GM23338 (cell line): Measurements from ENCODE around the gene ADGRD1. TPM values are rescaled to one million over a fixed set of nuclear protein-coding genes. Genes with fewer than 3 reads are reported as not detected.

ENCODE experiments used
- ATAC-seq: fragments of 200-7000 bp; cut with Tn5 transposase; 3 replicates; pipeline ENCODE4 v1.9.1; 2020
- DNase-seq: peaks from one replicate; pipeline ENCODE4 v3.0.0-alpha.2; 2015; ENCODE audit warnings: low spot score
- H2AFZ ChIP-seq: fragments of 200-600 bp; sonication (generic); 2 replicates; pipeline ENCODE4 v1.8.0; 2016; ENCODE audit warnings: antibody characterized with exemption, mild to moderate bottlenecking, moderate library complexity
- H3F3A ChIP-seq: fragments of 200-600 bp; sonication (generic); replicated peaks from 2 replicates; pipeline ENCODE4 v1.8.0; 2017; ENCODE audit warnings: antibody characterized with exemption, mixed run types, low read depth
- H3K27ac ChIP-seq: fragments of 200-600 bp; sonication (generic); 2 replicates; pipeline ENCODE4 v1.6.1; 2016; ENCODE audit warnings: low read depth
- H3K27me3 ChIP-seq: fragments of 200-600 bp; sonication (generic); 2 replicates; pipeline ENCODE4 v1.8.0; 2016; ENCODE audit warnings: mild to moderate bottlenecking, mixed run types, moderate library complexity; ENCODE audit not compliant: insufficient read depth
- H3K36me3 ChIP-seq: fragments of 200-600 bp; sonication (generic); 2 replicates; pipeline ENCODE4 v1.8.0; 2016; ENCODE audit warnings: mild to moderate bottlenecking; ENCODE audit not compliant: insufficient read depth
- H3K4me1 ChIP-seq: fragments of 200-600 bp; sonication (generic); 2 replicates; pipeline ENCODE4 v1.8.0; 2016; ENCODE audit warnings: mild to moderate bottlenecking, moderate library complexity; ENCODE audit not compliant: insufficient read depth
- H3K4me2 ChIP-seq: fragments of 200-600 bp; sonication (generic); 2 replicates; pipeline ENCODE4 v1.7.1; 2017; ENCODE audit warnings: mixed run types
- H3K4me3 ChIP-seq: fragments of 200-600 bp; sonication (generic); 2 replicates; pipeline ENCODE4 v1.6.1; 2016; ENCODE audit warnings: mixed run types
- H3K79me2 ChIP-seq: fragments of 200-600 bp; sonication (generic); replicated peaks from 2 replicates; pipeline ENCODE4 v1.8.0; 2017; ENCODE audit warnings: mild to moderate bottlenecking; ENCODE audit not compliant: insufficient read depth
- H3K9me2 ChIP-seq: fragments of 200-600 bp; sonication (generic); 2 replicates; pipeline ENCODE4 v1.8.0; 2017; ENCODE audit not compliant: insufficient read depth
- H4K20me1 ChIP-seq: fragments of 200-600 bp; sonication (generic); replicated peaks from 2 replicates; pipeline ENCODE4 v1.8.0; 2017; ENCODE audit warnings: mild to moderate bottlenecking; ENCODE audit not compliant: insufficient read depth
- H3K27ac Mint-ChIP-seq: 2 replicates; pipeline ENCODE4 v1.8.0; 2020; ENCODE audit warnings: inconsistent platforms, mild to moderate bottlenecking, moderate library complexity, mixed read lengths
- H3K27me3 Mint-ChIP-seq: 3 replicates; pipeline ENCODE4 v1.8.0; 2022; ENCODE audit warnings: low read depth, mild to moderate bottlenecking, moderate library complexity, mixed read lengths, inconsistent platforms; ENCODE audit not compliant: insufficient read depth, poor library complexity
- H3K36me3 Mint-ChIP-seq: 3 replicates; pipeline ENCODE4 v1.8.0; 2021; ENCODE audit warnings: low read depth, mild to moderate bottlenecking, inconsistent platforms, moderate library complexity, mixed read lengths
- H3K4me1 Mint-ChIP-seq: 3 replicates; pipeline ENCODE4 v1.8.0; 2020; ENCODE audit warnings: mild to moderate bottlenecking, inconsistent platforms, mixed read lengths
- H3K4me3 Mint-ChIP-seq: 3 replicates; pipeline ENCODE4 v1.8.0; 2021; ENCODE audit warnings: moderate library complexity, mild to moderate bottlenecking, inconsistent platforms, mixed read lengths
- H3K9me3 Mint-ChIP-seq: 3 replicates; pipeline ENCODE4 v1.8.0; 2020; ENCODE audit warnings: moderate library complexity, mild to moderate bottlenecking, inconsistent platforms, mixed read lengths
- CREB1 ChIP-seq: fragments of 250-450 bp; sonication (Bioruptor Pico); IDR thresholded peaks from 2 replicates; pipeline ENCODE4 v1.5.0; 2020; ENCODE audit warnings: low read depth, mild to moderate bottlenecking, moderate library complexity
- CTCF ChIP-seq, 2 experiments: fragments of 200-600 bp in 1 of 2; sonication (generic) in 1 of 2; conservative IDR thresholded peaks; 2 replicates each; pipeline versions ENCODE4 v1.5.1 to v1.6.1; 2016 to 2017; ENCODE audit warnings: antibody characterized with exemption in 2 of 2, low read depth in 2 of 2, mild to moderate bottlenecking in 2 of 2, moderate library complexity in 1 of 2
- ETS1 ChIP-seq: IDR thresholded peaks from 2 replicates; pipeline ENCODE4 v1.6.1; 2016; ENCODE audit warnings: antibody characterized with exemption
- EZH2 ChIP-seq: fragments of 200-600 bp; sonication (generic); IDR thresholded peaks from one replicate; pipeline ENCODE4 v1.8.0; 2017; ENCODE audit warnings: antibody characterized with exemption, mild to moderate bottlenecking, low read depth; ENCODE audit not compliant: unreplicated experiment
- EZH2phosphoT487 ChIP-seq: fragments of 200-600 bp; sonication (generic); IDR thresholded peaks from one replicate; pipeline ENCODE4 v1.8.1; 2018; ENCODE audit warnings: antibody characterized with exemption; ENCODE audit not compliant: unreplicated experiment
- JUNB ChIP-seq: IDR thresholded peaks from one replicate; pipeline ENCODE4 v1.6.1; 2016; ENCODE audit warnings: antibody characterized with exemption; ENCODE audit not compliant: unreplicated experiment
- NANOG ChIP-seq: IDR thresholded peaks from 2 replicates; pipeline ENCODE4 v1.6.1; 2016; ENCODE audit warnings: antibody characterized with exemption, borderline replicate concordance
- POLR2AphosphoS5 ChIP-seq: IDR thresholded peaks from 2 replicates; pipeline ENCODE4 v1.6.1; 2016; ENCODE audit warnings: antibody characterized with exemption, low read depth
- REST ChIP-seq: IDR thresholded peaks from one replicate; pipeline ENCODE4 v1.6.1; 2018; ENCODE audit warnings: antibody characterized with exemption; ENCODE audit not compliant: unreplicated experiment
- STAT1 ChIP-seq: IDR thresholded peaks from one replicate; pipeline ENCODE4 v1.6.1; 2016; ENCODE audit warnings: antibody characterized with exemption; ENCODE audit not compliant: unreplicated experiment
- ZNF114 ChIP-seq: fragments of 250-450 bp; sonication (Bioruptor Pico); IDR thresholded peaks from 2 replicates; pipeline ENCODE4 v1.5.0; 2020; ENCODE audit warnings: mild to moderate bottlenecking, moderate library complexity
- ZNF331 ChIP-seq: fragments of 250-450 bp; sonication (Bioruptor Pico); IDR thresholded peaks from 2 replicates; pipeline ENCODE4 v1.5.0; 2020; ENCODE audit warnings: low read depth, mild to moderate bottlenecking, moderate library complexity
- ZNF462 ChIP-seq: fragments of 250-450 bp; sonication (Bioruptor Pico); IDR thresholded peaks from 2 replicates; pipeline ENCODE4 v1.5.0; 2020; ENCODE audit warnings: mild to moderate bottlenecking, moderate library complexity
- polyA plus RNA-seq: library from polyadenylated mRNA; unstranded; fragments of >200 nt; fragmentation: Nextera tagmentation; extraction: Ambion mirVana; gene quantifications from 2 replicates; pipeline ENCODE4 v1.2.1, GENCODE V29; 2016
- total RNA-seq: library from RNA; depleted of rRNA; stranded (reverse); fragments of >200 nt; shearing (Covaris generic); gene quantifications from 2 replicates; pipeline ENCODE4 v1.2.3, GENCODE V29; 2014

ADGRD1 gene
- total and polyA plus RNA-seq, 2 experiments from 2014 or later = 1.4 TPM; not detected in 1

GRCh38 chr12:131024721-131025120, 71.0 kb downstream of the ADGRD1 start:
- H3K27ac Mint-ChIP-seq = no peak overlapping the region
- no peaks in the 10 kb centered on the region; the same call in 2 of the 3 replicates for H3K9me3 Mint-ChIP-seq
- H3K4me1 ChIP-seq = no peaks in the 10 kb centered on the region
- no peaks in the 10 kb centered on the region for H3K9me2 ChIP-seq
- no peak for DNase-seq
- ATAC-seq = no peak
- no peaks in the 10 kb centered on the region for H3K4me1 Mint-ChIP-seq
- H3K27ac ChIP-seq = no peak overlapping the region
- no peaks in the 10 kb centered on the region for H4K20me1 ChIP-seq
- no peaks in the 10 kb centered on the region for H3F3A ChIP-seq
- H3K79me2 ChIP-seq = no peaks in the 10 kb centered on the region
- H3K4me3 Mint-ChIP-seq = no peak overlapping the region
- no peak for TF ChIP-seq ETS1
- TF ChIP-seq ZNF462 = no peak
- no peak for TF ChIP-seq ZNF114 (CRISPR knock-in tag)
- no peak for TF ChIP-seq NANOG
- no peak for TF ChIP-seq STAT1
- TF ChIP-seq EZH2 = no peak
- TF ChIP-seq CTCF (conservative IDR thresholded peaks at IDR 0.05; ENCODE audit: low read depth in 2 of 2) = no peak
- TF ChIP-seq REST = no peak
- TF ChIP-seq CREB1 (CRISPR knock-in tag) = no peak
- TF ChIP-seq EZH2phosphoT487 = no peak
- no peak for TF ChIP-seq JUNB
- no peak for TF ChIP-seq ZNF331
- TF ChIP-seq POLR2AphosphoS5 = no peak
- H3K27me3 ChIP-seq = no peaks in the 10 kb centered on the region
- no peak overlapping the region for H3K4me2 ChIP-seq
- no peaks in the 10 kb centered on the region for H3K36me3 Mint-ChIP-seq
- no peak overlapping the region for H3K4me3 ChIP-seq
- peaks cover 9% of the 10 kb centered on the region for H3K27me3 Mint-ChIP-seq
- H3K36me3 ChIP-seq = no peaks in the 10 kb centered on the region
- no peak overlapping the region for H2AFZ ChIP-seq
